GM12874 (cell line): ENCODE measurements around the gene ETV6.

ENCODE experiments used
- CTCF ChIP-seq: IDR thresholded peaks from 2 replicates; pipeline ENCODE4 v1.5.1; 2011; ENCODE audit warnings: low read depth, mild to moderate bottlenecking, control low read depth, low read length, moderate library complexity; ENCODE audit not compliant: insufficient read depth

The ETV6 gene

GRCh38 chr12:11654338-11654737, 4.9 kb downstream of the ETV6 start:
- no peak for TF ChIP-seq CTCF

- TF ChIP-seq CTCF, result no peak
These were observed 5.3 kb downstream of the ETV6 start for GRCh38 chr12:11654802-11655201.

- TF ChIP-seq CTCF, result no peak
These were observed 6.4 kb downstream of the ETV6 start for GRCh38 chr12:11655842-11656241.

GRCh38 chr12:11656550-11656949, 7.1 kb downstream of the ETV6 start:
- TF ChIP-seq CTCF, result no peak

- TF ChIP-seq CTCF, result no peak
These were observed 8.0 kb downstream of the ETV6 start for GRCh38 chr12:11657511-11657910.

- no peak for TF ChIP-seq CTCF
These were observed 9.3 kb downstream of the ETV6 start for GRCh38 chr12:11658791-11659190.

- no peak for TF ChIP-seq CTCF
These were observed 11.2 kb downstream of the ETV6 start for GRCh38 chr12:11660624-11661023.

GRCh38 chr12:11661491-11662089, 12.1 kb downstream of the ETV6 start:
- no peak for TF ChIP-seq CTCF
